DND-41 (cell line): Measurements from ENCODE around the gene PDE4D.

ENCODE experiments used
- EZH2 ChIP-seq: IDR thresholded peaks from 3 replicates; pipeline ENCODE4 v1.6.1; 2012; ENCODE audit warnings: borderline replicate concordance, low read depth, mild to moderate bottlenecking, moderate library complexity, low read length, inconsistent platforms; ENCODE audit not compliant: severe bottlenecking
- TF ChIP-seq, protein P1 (sequence below): IDR thresholded peaks from 2 replicates; pipeline ENCODE4 v1.5.1; 2012; ENCODE audit warnings: borderline replicate concordance, low read length, moderate library complexity, mild to moderate bottlenecking; ENCODE audit not compliant: poor library complexity, severe bottlenecking; ENCODE audit errors: extremely low read depth

DNA sequence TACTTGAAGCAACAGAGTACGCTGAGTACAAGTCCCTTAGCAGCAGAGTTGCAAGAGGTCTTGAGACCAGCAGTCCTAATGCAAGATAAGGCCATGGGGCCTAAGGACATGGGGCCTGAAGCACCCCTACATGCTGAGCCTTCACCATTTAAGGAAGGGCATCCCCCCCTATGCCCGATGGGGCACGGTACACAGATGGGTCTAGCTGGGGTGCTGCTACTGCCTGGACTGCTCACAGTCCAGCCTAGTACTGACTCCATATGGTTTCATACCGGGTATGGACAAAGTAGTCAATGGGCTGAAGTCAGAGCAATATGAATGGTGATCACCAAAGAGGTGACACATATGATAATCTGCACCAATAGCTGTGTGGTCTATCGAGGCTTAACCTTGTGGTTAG is 178.3 kb downstream of the PDE4D start:
- TF ChIP-seq, protein P1, sequence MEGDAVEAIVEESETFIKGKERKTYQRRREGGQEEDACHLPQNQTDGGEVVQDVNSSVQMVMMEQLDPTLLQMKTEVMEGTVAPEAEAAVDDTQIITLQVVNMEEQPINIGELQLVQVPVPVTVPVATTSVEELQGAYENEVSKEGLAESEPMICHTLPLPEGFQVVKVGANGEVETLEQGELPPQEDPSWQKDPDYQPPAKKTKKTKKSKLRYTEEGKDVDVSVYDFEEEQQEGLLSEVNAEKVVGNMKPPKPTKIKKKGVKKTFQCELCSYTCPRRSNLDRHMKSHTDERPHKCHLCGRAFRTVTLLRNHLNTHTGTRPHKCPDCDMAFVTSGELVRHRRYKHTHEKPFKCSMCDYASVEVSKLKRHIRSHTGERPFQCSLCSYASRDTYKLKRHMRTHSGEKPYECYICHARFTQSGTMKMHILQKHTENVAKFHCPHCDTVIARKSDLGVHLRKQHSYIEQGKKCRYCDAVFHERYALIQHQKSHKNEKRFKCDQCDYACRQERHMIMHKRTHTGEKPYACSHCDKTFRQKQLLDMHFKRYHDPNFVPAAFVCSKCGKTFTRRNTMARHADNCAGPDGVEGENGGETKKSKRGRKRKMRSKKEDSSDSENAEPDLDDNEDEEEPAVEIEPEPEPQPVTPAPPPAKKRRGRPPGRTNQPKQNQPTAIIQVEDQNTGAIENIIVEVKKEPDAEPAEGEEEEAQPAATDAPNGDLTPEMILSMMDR: no peak
- TF ChIP-seq EZH2: no peak
